Muscle of leg (tissue), 11 donors: ENCODE results near the gene TIMP4. TPM values are rescaled to one million over a fixed set of nuclear protein-coding genes. Genes with fewer than 3 reads are reported as not detected.

Source experiments
- DNase-seq: peaks from one replicate; pipeline ENCODE4 v3.0.0; 2013
- H3K27ac ChIP-seq: one replicate; pipeline ENCODE4 v1.5.1; 2013; ENCODE audit warnings: mild to moderate bottlenecking, low read length, control low read depth
- H3K27me3 ChIP-seq: one replicate; pipeline ENCODE4 v1.6.1; 2013; ENCODE audit warnings: low read length; ENCODE audit not compliant: control insufficient read depth, insufficient read depth
- H3K36me3 ChIP-seq: one replicate; pipeline ENCODE4 v1.6.1; 2013; ENCODE audit warnings: low read length; ENCODE audit not compliant: control insufficient read depth, insufficient read depth
- H3K4me1 ChIP-seq: one replicate; pipeline ENCODE4 v1.6.1; 2013; ENCODE audit warnings: low read length; ENCODE audit not compliant: control insufficient read depth, insufficient read depth
- H3K4me3 ChIP-seq: one replicate; pipeline ENCODE4 v1.5.1; 2013; ENCODE audit warnings: low read length, control low read depth
- H3K9me3 ChIP-seq: replicated peaks from 2 replicates; pipeline ENCODE4 v1.6.1; 2013; ENCODE audit warnings: low read depth, low read length; ENCODE audit not compliant: control insufficient read depth
- WGBS: methylation state at CpG from one replicate; pipeline ENCODE4 v1.1.5; 2013; ENCODE audit warnings: missing lambda C conversion rate; ENCODE audit not compliant: insufficient coverage; 5-methylcytosine and 5-hydroxymethylcytosine counted together
- polyA plus RNA-seq, 8 donors: library from polyadenylated mRNA; unstranded; fragments of 120-200 nt; gene quantifications; one replicate each; pipeline versions ENCODE4 v1.2.1 to v1.2.3, GENCODE V29; 2013; ENCODE audit warnings: inconsistent platforms in 1 of 8, low replicate concordance in 1 of 8; ENCODE audit not compliant: insufficient read length in 8 of 8, insufficient read depth in 1 of 8
- total RNA-seq: library from RNA; stranded (reverse); fragments of 120-200 nt; gene quantifications from one replicate; pipeline ENCODE4 v1.2.4, GENCODE V29; 2013

TIMP4 gene
- total and polyA plus RNA-seq, 9 donors: 1.2 to 2.8 (median 2.1) TPM

- H3K4me3 ChIP-seq: no peak overlapping the region
- H3K27ac ChIP-seq: no peak overlapping the region
- DNase-seq: no peak
- peaks cover 5% of the 10 kb centered on the region for H3K27me3 ChIP-seq
- H3K9me3 ChIP-seq: no peaks in the 10 kb centered on the region
- no peaks in the 10 kb centered on the region for H3K36me3 ChIP-seq
- peaks cover 14% of the 10 kb centered on the region for H3K4me1 ChIP-seq
- no CpG with 5 or more reads among the region's 1 CpG for WGBS
These were observed 4.6 kb downstream of the TIMP4 start for GRCh38 chr3:12154151-12154550.

- DNase-seq: no peak
- Histone ChIP-seq H3K4me3 (no peak overlapping the region), H3K27me3 (no peaks in the 10 kb centered on the region), H3K9me3 (no peaks in the 10 kb centered on the region), H3K36me3 (no peaks in the 10 kb centered on the region), H3K4me1 (peaks cover 9% of the 10 kb centered on the region), H3K27ac (no peak overlapping the region)
- 33% methylated on average over 1 of the region's 2 CpGs for WGBS
These were observed 8.6 kb downstream of the TIMP4 start for GRCh38 chr3:12150112-12150511.

GRCh38 chr3:12149029-12149428 is 9.7 kb downstream of the TIMP4 start:
- Histone ChIP-seq H3K36me3 (no peaks in the 10 kb centered on the region), H3K27ac (no peak overlapping the region), H3K4me1 (peaks cover 19% of the 10 kb centered on the region), H3K9me3 (no peaks in the 10 kb centered on the region), H3K27me3 (no peaks in the 10 kb centered on the region), H3K4me3 (no peak overlapping the region)
- peak; percentile 18 for DNase-seq
- 67% methylated on average over 4 of the region's 4 CpGs for WGBS

GRCh38 chr3:12148183-12148940 is 10.3 kb downstream of the TIMP4 start:
- H3K4me1 ChIP-seq: peaks cover 23% of the 10 kb centered on the region
- no peaks in the 10 kb centered on the region for H3K9me3 ChIP-seq
- DNase-seq: peak; percentile 61
- H3K36me3 ChIP-seq: no peaks in the 10 kb centered on the region
- no peak overlapping the region for H3K27ac ChIP-seq
- no peaks in the 10 kb centered on the region for H3K27me3 ChIP-seq
- no peak overlapping the region for H3K4me3 ChIP-seq
- WGBS: no CpG with 5 or more reads among the region's 4 CpGs

- peaks cover 33% of the 10 kb centered on the region for H3K4me1 ChIP-seq
- DNase-seq: no peak
- H3K4me3 ChIP-seq: no peak overlapping the region
- WGBS: 88% methylated on average over 4 of the region's 9 CpGs
- no peaks in the 10 kb centered on the region for H3K27me3 ChIP-seq
- H3K36me3 ChIP-seq: no peaks in the 10 kb centered on the region
- H3K9me3 ChIP-seq: no peaks in the 10 kb centered on the region
- H3K27ac ChIP-seq: no peak overlapping the region
These were observed 11.5 kb downstream of the TIMP4 start for GRCh38 chr3:12147049-12147780.

- Histone ChIP-seq H3K27me3 (no peaks in the 10 kb centered on the region), H3K4me1 (peaks cover 39% of the 10 kb centered on the region), H3K9me3 (no peaks in the 10 kb centered on the region), H3K36me3 (no peaks in the 10 kb centered on the region), H3K4me3 (no peak overlapping the region), H3K27ac (peak overlapping the region; percentile 90)
- peak; percentile 83 for DNase-seq
- WGBS: 25% methylated on average over 4 of the region's 6 CpGs
These were observed 14.7 kb downstream of the TIMP4 start for GRCh38 chr3:12143949-12144504.

GRCh38 chr3:12142476-12142875 is 16.2 kb downstream of the TIMP4 start:
- Histone ChIP-seq H3K4me3 (no peak overlapping the region), H3K27me3 (no peaks in the 10 kb centered on the region), H3K9me3 (no peaks in the 10 kb centered on the region), H3K36me3 (no peaks in the 10 kb centered on the region), H3K4me1 (peaks cover 34% of the 10 kb centered on the region), H3K27ac (peak overlapping the region; percentile 67)
- 43% methylated on average over 1 of the region's 4 CpGs for WGBS
- peak; percentile 61 for DNase-seq

- 100% methylated on average over 1 of the region's 1 CpG for WGBS
- Histone ChIP-seq H3K27ac (no peak overlapping the region), H3K27me3 (no peaks in the 10 kb centered on the region), H3K4me3 (no peak overlapping the region), H3K36me3 (no peaks in the 10 kb centered on the region), H3K4me1 (peaks cover 34% of the 10 kb centered on the region), H3K9me3 (no peaks in the 10 kb centered on the region)
- DNase-seq: no peak
These were observed 17.4 kb downstream of the TIMP4 start for GRCh38 chr3:12141350-12141749.

GRCh38 chr3:12139111-12139511 is 19.6 kb downstream of the TIMP4 start:
- Histone ChIP-seq H3K27me3 (no peaks in the 10 kb centered on the region), H3K4me3 (no peak overlapping the region), H3K36me3 (no peaks in the 10 kb centered on the region), H3K9me3 (no peaks in the 10 kb centered on the region), H3K27ac (no peak overlapping the region), H3K4me1 (peaks cover 20% of the 10 kb centered on the region)
- WGBS: 39% methylated on average over 5 of the region's 5 CpGs
- peak; percentile 65 for DNase-seq

GRCh38 chr3:12138044-12138443 is 20.7 kb downstream of the TIMP4 start:
- H3K27ac ChIP-seq: no peak overlapping the region
- H3K4me1 ChIP-seq: peaks cover 14% of the 10 kb centered on the region

More at GRCh38 chr3:12138044-12138443, 20.7 kb downstream of the TIMP4 start:
- H3K36me3 ChIP-seq: no peaks in the 10 kb centered on the region
- H3K4me3 ChIP-seq: no peak overlapping the region
- no peaks in the 10 kb centered on the region for H3K27me3 ChIP-seq
- no peaks in the 10 kb centered on the region for H3K9me3 ChIP-seq
- no CpG with 5 or more reads among the region's 1 CpG for WGBS
- no peak for DNase-seq
